GM23248 (cell line): Measurements from ENCODE around the gene MN1. TPM values are rescaled to one million over a fixed set of nuclear protein-coding genes. Genes with fewer than 3 reads are reported as not detected.
A peak's percentile ranks its signal among the peaks of the same experiment; 100 is the strongest.

Experiments
- DNase-seq: peaks from one replicate; pipeline ENCODE4 v3.0.0-alpha.2; 2015
- H2AFZ ChIP-seq: fragments of 200-600 bp; sonication (generic); 2 replicates; pipeline ENCODE4 v1.6.1; 2016; ENCODE audit warnings: antibody characterized with exemption
- H3F3A ChIP-seq: fragments of 200-600 bp; sonication (generic); 2 replicates; pipeline ENCODE4 v1.6.1; 2016; ENCODE audit warnings: mild to moderate bottlenecking, antibody characterized with exemption, mixed run types; ENCODE audit not compliant: insufficient read depth
- H3K27ac ChIP-seq: fragments of 200-600 bp; sonication (generic); 2 replicates; pipeline ENCODE4 v1.5.1; 2016; ENCODE audit warnings: mild to moderate bottlenecking
- H3K27me3 ChIP-seq: fragments of 200-600 bp; sonication (generic); replicated peaks from 2 replicates; pipeline ENCODE4 v1.6.1; 2016; ENCODE audit warnings: mild to moderate bottlenecking; ENCODE audit not compliant: insufficient read depth
- H3K36me3 ChIP-seq: fragments of 200-600 bp; sonication (generic); 2 replicates; pipeline ENCODE4 v1.6.1; 2016; ENCODE audit warnings: low read depth, mild to moderate bottlenecking
- H3K4me1 ChIP-seq: fragments of 200-600 bp; sonication (generic); 2 replicates; pipeline ENCODE4 v1.6.1; 2016; ENCODE audit warnings: mild to moderate bottlenecking; ENCODE audit not compliant: insufficient read depth
- H3K4me2 ChIP-seq: fragments of 200-600 bp; sonication (generic); one replicate; pipeline ENCODE4 v1.6.1; 2016; ENCODE audit warnings: mild to moderate bottlenecking; ENCODE audit not compliant: unreplicated experiment
- H3K4me3 ChIP-seq: fragments of 200-600 bp; sonication (generic); 2 replicates; pipeline ENCODE4 v1.5.1; 2016; ENCODE audit warnings: mild to moderate bottlenecking
- H3K79me2 ChIP-seq: fragments of 200-600 bp; sonication (generic); 2 replicates; pipeline ENCODE4 v1.6.1; 2016; ENCODE audit warnings: mild to moderate bottlenecking; ENCODE audit not compliant: insufficient read depth
- H3K9ac ChIP-seq: fragments of 200-600 bp; sonication (generic); 2 replicates; pipeline ENCODE4 v1.6.1; 2016; ENCODE audit warnings: mild to moderate bottlenecking
- H3K9me2 ChIP-seq: fragments of 200-600 bp; sonication (generic); 2 replicates; pipeline ENCODE4 v1.6.1; 2016; ENCODE audit warnings: mixed run types, mild to moderate bottlenecking, moderate library complexity; ENCODE audit not compliant: insufficient read depth
- H3K9me3 ChIP-seq: fragments of 200-600 bp; sonication (generic); one replicate; pipeline ENCODE4 v1.6.1; 2017; ENCODE audit warnings: low read depth
- H4K20me1 ChIP-seq: fragments of 200-600 bp; sonication (generic); 2 replicates; pipeline ENCODE4 v1.6.0; 2016; ENCODE audit not compliant: insufficient read depth
- EZH2 ChIP-seq: fragments of 200-600 bp; sonication (generic); IDR thresholded peaks from 2 replicates; pipeline ENCODE4 v1.6.1; 2018; ENCODE audit warnings: antibody characterized with exemption, mild to moderate bottlenecking; ENCODE audit not compliant: insufficient read depth, poor library complexity, severe bottlenecking
- EZH2phosphoT487 ChIP-seq: fragments of 200-600 bp; sonication (generic); IDR thresholded peaks from 2 replicates; pipeline ENCODE4 v1.6.1; 2018; ENCODE audit warnings: antibody characterized with exemption, moderate library complexity, mild to moderate bottlenecking, low read depth; ENCODE audit not compliant: insufficient read depth
- WGBS, 2 experiments: methylation state at CpG; one replicate each; pipeline ENCODE4 v1.1.6; 2015 to 2017; ENCODE audit warnings: low lambda C conversion rate in 2 of 2, low coverage in 1 of 2; ENCODE audit errors: missing lambda C conversion rate in 2 of 2; 5-methylcytosine and 5-hydroxymethylcytosine counted together
- in situ Hi-C: fragments of 300-500 bp; cut with MboI; formaldehyde crosslinking; loops from 2 replicates; pipeline ENCODE4 v1.15.0; 2020
- polyA plus RNA-seq: library from polyadenylated mRNA; unstranded; fragments of >200 nt; fragmentation: Nextera tagmentation; extraction: Ambion mirVana; gene quantifications from 2 replicates; pipeline ENCODE4 v1.2.1, GENCODE V29; 2016
- total RNA-seq: library from RNA; depleted of rRNA; stranded (reverse); fragments of >200 nt; shearing (Covaris generic); gene quantifications from 2 replicates; pipeline ENCODE4 v1.2.3, GENCODE V29; 2014

Gene MN1
- total and polyA plus RNA-seq, 2 experiments from 2014 or later: 4.2 to 24.8 TPM

DNA sequence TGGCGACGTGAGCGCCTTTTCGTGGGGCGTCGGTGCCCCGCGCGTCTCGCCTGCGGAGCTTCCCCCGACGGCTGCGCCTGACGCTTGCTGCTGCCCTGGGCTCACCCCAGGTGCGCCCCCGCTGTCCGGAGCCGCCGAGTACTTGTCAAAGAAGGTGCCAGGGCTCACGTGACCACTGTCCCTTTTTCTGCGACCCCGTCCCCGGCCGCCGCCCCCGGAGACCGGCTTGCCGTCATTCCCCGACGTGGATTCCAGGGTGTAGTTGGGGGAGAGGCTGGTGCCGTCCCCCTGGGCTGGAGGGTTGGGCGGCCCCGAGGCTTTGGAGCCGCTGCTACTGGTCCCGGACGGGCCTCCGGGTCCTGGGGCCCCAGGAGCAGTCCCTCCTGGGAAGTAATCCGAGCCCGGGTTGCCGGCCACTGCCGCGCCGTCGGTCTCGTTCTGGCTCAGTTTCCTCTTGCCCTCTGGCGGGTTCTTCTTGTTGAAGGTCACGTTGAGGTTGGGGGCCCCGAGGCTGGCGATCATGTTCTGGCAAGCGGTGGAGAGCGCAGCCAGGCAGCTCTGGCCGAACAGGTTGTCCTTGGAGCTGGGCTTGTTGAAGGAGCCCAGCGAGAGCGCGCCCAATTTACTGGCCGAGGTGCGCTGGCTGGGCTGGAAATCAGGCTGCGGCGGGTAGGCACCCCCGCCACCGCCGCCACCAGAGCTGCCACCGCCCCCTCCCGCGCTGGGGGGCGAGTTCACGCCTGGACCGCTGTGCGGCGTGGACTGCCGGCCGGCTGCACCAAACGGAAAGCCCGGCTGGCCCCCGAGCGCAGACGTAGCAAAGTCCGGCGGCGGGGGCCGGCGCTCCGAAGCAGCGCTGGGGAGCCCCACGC is 3.8 kb downstream of the MN1 start:
- Histone ChIP-seq H3K79me2 (peaks cover 81% of the 10 kb centered on the region), H3K9ac (no peak overlapping the region), H3K27me3 (no peaks in the 10 kb centered on the region), H3K27ac (no peak overlapping the region), H3K9me3 (no peaks in the 10 kb centered on the region), H3K4me1 (peaks cover 32% of the 10 kb centered on the region), H3K4me3 (no peak overlapping the region), H3K9me2 (no peaks in the 10 kb centered on the region), H3F3A (peaks cover 6% of the 10 kb centered on the region; the same call in 1 of the 2 replicates), H3K36me3 (no peaks in the 10 kb centered on the region; the same call in 1 of the 2 replicates), H2AFZ (no peak overlapping the region), H4K20me1 (no peaks in the 10 kb centered on the region), H3K4me2 (no peak overlapping the region)
- 92 to 93% methylated on average over 43 to 86 of the region's 86 CpGs for WGBS, 2 experiments
- TF ChIP-seq EZH2 (no peak), EZH2phosphoT487 (no peak)
- in situ Hi-C loops: no loop called here
- DNase-seq: no peak

DNA sequence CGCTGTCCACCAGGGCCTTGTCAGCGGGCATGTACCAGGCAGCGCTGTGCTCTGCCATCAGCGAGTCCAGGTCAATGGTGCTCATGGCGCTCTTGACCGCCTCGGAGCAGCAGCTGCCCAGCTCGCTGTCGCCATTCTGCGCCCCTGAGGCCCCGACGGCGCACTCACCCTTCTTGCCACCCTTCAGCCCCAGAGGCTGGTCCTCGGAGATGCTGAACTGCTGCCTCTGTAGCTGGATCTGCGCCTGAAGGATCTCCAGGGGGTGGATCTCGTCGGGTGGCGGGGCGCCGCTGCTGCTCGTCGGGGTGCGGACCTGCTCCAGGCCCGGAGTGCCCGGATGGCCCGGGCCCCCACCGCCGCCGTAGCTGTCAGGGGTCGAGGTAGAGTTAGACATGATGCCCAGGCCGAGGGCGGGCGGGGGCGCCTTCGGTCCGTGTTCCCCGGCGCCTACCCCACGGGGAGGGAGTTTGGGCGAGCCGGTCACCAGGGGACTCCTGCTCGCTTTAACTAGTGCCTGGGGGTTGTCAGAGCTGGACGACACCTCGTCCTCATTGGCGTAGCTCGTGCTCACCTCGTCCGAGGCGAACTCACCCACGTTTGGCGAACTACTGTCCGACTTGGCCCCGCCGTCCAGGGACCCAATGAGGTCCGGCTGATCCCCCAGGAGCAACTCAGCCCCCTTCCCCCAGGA is 4.6 kb downstream of the MN1 start:
- no peaks in the 10 kb centered on the region for H4K20me1 ChIP-seq
- no peak for DNase-seq
- H3K9ac ChIP-seq: no peak overlapping the region
- peaks cover 37% of the 10 kb centered on the region for H3K4me1 ChIP-seq
- 94 to 95% methylated on average over 37 to 55 of the region's 55 CpGs for whole genome bisulfite sequencing, 2 experiments
- peaks cover 6% of the 10 kb centered on the region; the same call in 1 of the 2 replicates for H3F3A ChIP-seq
- no peaks in the 10 kb centered on the region for H3K9me2 ChIP-seq
- H3K79me2 ChIP-seq: peaks cover 88% of the 10 kb centered on the region
- H2AFZ ChIP-seq: no peak overlapping the region
- peak overlapping the region; percentile 63; the same call in 1 of the 2 replicates for H3K4me3 ChIP-seq
- no peaks in the 10 kb centered on the region; the same call in 1 of the 2 replicates for H3K36me3 ChIP-seq
- H3K27me3 ChIP-seq: no peaks in the 10 kb centered on the region
- H3K9me3 ChIP-seq: no peaks in the 10 kb centered on the region
- H3K4me2 ChIP-seq: peak overlapping the region; percentile 74
- in situ Hi-C loops: no loop called here
- H3K27ac ChIP-seq: no peak overlapping the region
- TF ChIP-seq EZH2phosphoT487 (no peak), EZH2 (no peak)

DNA sequence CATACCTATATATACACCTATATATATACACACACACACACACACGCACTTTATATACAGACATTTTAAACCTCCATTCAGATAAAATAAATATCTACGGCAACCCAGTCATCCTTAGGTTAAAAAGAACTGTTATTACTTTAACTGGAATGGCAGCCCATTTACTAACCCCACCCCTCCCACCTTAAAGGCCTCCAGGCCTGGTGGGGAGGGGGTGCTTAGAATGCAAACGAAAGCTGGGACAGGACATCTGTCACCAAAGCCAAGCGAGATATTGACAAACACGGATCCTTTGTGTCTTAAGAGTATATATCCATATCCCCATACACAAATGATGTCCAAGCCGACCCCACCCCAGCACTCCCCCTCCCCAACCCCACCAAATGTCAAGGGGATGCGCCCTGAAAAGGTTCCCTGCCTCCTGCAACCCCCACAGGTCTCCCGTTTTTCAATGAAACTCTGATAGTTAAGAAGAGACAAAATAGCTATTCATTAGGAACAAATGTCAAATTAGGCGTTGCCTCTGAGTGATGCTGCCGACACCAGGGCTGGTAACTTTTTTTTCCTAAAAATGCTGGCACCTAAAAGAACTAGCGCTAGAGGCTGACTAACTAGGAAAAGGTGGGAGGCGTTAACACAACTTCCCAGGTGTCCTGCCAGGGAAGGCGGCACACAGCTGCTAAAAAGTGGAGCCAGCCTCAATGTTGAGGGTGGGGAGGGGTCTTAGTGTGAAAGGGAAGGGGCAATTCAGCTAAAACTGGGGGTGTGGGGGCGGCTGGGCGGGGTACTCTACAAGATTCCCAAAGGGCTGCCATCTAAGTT is 5.6 kb downstream of the MN1 start:
- H3K27me3 ChIP-seq: no peaks in the 10 kb centered on the region
- peaks cover 4% of the 10 kb centered on the region; the same call in 1 of the 2 replicates for H4K20me1 ChIP-seq
- H3K9me2 ChIP-seq: no peaks in the 10 kb centered on the region
- in situ Hi-C loops: no loop called here
- H3K27ac ChIP-seq: no peak overlapping the region
- peak overlapping the region; percentile 74 for H3K4me2 ChIP-seq
- peaks cover 99% of the 10 kb centered on the region for H3K79me2 ChIP-seq
- DNase-seq: peak; percentile 56
- H3K4me1 ChIP-seq: peaks cover 37% of the 10 kb centered on the region
- 47 to 49% methylated on average over 11 to 15 of the region's 15 CpGs for WGBS, 2 experiments
- H3K4me3 ChIP-seq: peak overlapping the region; percentile 63
- H3K9ac ChIP-seq: peak overlapping the region; percentile 21
- no peaks in the 10 kb centered on the region; the same call in 1 of the 2 replicates for H3K36me3 ChIP-seq
- H3F3A ChIP-seq: peaks cover 6% of the 10 kb centered on the region; the same call in 1 of the 2 replicates
- H2AFZ ChIP-seq: no peak overlapping the region
- H3K9me3 ChIP-seq: no peaks in the 10 kb centered on the region
- TF ChIP-seq EZH2 (no peak), EZH2phosphoT487 (no peak)

DNA sequence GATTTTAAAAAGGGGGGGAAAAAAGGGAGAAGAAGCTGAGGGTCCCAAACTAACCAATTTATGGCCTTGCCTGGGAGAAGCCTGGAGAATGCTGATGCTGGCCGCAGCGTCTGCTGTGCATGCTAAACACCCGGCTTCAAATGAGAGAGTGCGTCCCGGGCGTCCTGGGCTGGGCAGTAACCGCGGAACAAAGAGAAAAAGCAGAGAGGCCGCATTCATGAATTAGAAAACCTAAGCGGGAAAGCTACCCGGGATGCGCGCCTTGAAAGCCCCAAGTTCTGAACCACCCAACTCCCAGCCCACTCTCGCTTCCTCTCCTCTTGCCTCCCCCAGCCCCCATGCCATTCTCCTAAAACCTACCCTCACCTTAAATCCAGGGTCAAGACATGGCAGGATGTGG is 6.5 kb downstream of the MN1 start:
- Histone ChIP-seq H3K27me3 (no peaks in the 10 kb centered on the region), H3F3A (peaks cover 6% of the 10 kb centered on the region; the same call in 1 of the 2 replicates), H3K9ac (peak overlapping the region; percentile 21), H3K4me3 (peak overlapping the region; percentile 63), H3K4me1 (peaks cover 37% of the 10 kb centered on the region), H2AFZ (no peak overlapping the region), H3K27ac (no peak overlapping the region), H4K20me1 (peaks cover 4% of the 10 kb centered on the region; the same call in 1 of the 2 replicates), H3K9me3 (no peaks in the 10 kb centered on the region), H3K36me3 (no peaks in the 10 kb centered on the region; the same call in 1 of the 2 replicates), H3K79me2 (peaks cover 100% of the 10 kb centered on the region), H3K9me2 (no peaks in the 10 kb centered on the region), H3K4me2 (peak overlapping the region; percentile 74)
- DNase-seq: peak; percentile 35
- TF ChIP-seq EZH2 (no peak), EZH2phosphoT487 (no peak)
- WGBS, 2 experiments: 31 to 63% methylated on average over 12 to 14 of the region's 14 CpGs
- in situ Hi-C loops: no loop called here
